HG02970 (cell line): Measurements from ENCODE around the gene LRRC57.

Source experiments
- ATAC-seq: cut with Tn5 transposase; IDR thresholded peaks from one replicate; pipeline ENCODE4 v1.9.1; 2021; ENCODE audit warnings: mild to moderate bottlenecking, moderate library complexity, moderate number of reproducible peaks; ENCODE audit not compliant: unreplicated experiment, low FRiP score

Gene LRRC57

DNA sequence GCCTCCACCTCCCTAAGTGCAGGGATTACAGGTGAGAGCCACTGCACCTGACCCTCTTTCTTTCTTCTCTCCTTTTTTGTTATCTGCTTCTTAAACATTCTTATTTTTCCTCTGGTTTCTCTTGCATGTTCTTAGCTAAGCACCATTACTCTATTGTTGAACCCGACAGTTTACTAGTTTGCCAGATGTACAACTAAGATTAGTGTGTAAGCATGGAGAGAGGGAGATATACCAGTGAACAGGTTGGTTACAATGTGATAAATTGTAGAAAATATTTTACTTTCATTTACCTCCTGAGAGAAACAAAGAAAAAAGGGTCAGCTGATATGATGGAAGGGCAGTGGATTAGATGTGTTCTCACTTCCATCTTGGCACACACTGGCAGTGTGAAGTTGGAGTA is 5.0 kb upstream of the LRRC57 start:
- ATAC-seq = no peak

DNA sequence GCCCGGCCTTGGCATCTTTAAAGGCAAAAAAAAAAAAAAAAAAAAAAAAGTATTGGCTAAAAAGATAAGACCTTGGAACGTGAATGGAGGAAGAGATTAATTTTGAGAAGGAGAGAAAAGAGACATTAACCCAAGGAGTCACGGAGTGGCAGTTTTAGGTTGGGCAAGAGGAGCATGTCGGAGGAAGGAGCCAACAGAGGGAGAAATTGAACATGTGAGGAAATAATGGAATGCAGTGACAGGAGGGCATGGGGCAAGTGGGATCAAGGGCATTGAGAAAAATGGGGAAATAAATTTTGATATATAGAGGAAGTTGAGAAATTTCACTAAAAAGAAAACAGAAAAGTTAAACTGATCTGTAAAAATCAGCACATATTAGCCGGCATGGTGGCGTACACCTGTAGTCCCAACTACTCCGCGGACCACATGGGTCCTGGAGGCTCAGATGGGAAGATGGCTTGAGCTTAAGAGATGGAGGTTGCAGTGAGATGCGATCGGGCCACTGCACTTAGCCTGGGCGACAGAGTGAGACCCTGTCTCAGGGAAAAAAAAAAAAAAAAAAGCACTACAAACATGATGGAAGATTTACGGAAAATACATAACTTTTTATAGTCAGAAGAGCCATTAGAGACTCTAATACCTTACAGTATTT is 1.3 kb upstream of the LRRC57 start:
- ATAC-seq = no peak

DNA sequence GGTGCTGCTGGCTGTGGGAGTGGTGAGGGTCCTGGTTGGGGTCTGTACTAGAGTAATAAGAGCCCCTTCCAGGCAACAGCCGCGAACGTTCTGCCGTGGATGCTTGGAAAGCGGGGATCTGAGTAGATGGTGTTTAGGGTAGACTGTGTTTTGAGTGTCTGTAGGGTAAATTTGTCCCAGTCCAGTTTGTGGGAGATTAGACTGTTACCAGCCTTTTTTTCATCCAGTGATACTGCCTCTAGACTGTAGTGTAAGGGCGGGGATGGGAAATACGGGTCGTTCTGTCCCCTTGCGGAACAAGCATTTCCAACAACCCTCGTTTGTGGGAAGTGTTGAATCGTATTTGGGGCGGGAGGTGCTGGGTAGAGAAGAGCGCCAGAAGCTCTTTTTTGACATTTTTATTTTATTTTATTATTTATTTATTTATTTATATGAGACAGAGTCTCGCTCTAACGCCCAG is 469 bp upstream of the LRRC57 start:
- ATAC-seq = peak; percentile 44

DNA sequence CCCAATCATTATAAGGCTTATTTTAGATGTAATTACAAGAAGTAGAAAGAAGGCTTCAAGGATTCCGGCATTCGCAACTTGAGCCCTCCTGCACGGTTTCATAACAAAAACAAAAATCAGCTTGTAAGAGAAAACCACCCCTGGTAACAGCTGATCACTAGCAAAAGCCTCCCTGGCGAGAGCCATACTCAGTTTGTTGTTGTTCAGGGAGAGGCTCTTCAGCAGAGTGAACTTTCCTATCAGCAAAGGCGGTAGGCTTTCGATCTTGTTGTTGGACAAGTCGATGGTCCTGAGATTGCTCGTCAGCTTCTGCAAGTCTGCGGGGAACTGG is 710 bp downstream of the LRRC57 start:
- ATAC-seq = no peak

DNA sequence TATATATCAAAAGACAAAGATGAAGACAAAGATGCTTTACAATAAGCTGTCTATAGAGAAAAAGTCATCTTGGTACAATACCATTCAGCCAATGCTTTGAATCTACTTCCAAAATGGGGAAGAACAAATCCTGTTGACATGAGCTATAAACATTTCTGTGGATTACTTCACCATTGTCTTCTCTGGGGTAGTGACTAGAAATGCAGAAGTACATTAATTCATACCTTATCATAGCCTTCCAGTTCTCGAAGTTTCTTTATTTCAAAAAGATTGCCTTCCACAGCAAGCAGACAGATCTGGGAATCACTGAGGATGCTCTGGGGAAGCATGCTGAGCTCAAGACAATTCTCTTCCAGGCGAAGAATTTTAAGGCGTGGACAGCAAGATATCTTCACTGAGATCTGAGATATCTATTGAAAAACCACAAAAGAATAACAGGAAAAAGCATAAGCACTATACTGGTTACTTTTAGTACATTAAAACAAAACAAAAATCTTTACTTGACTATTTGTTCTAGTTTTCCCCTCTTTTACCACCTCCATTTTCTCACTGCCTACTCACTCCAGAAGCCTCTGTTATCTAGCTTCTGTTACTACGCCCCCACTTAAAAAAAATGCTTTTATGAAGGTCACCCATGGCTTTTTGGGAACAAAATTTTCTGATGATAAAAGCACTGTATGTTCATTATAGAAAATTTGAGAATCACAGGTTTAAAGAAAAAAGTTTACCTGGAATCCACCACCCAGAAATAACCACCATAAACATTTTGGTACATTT is 3.6 kb downstream of the LRRC57 start:
- no peak for ATAC-seq

DNA sequence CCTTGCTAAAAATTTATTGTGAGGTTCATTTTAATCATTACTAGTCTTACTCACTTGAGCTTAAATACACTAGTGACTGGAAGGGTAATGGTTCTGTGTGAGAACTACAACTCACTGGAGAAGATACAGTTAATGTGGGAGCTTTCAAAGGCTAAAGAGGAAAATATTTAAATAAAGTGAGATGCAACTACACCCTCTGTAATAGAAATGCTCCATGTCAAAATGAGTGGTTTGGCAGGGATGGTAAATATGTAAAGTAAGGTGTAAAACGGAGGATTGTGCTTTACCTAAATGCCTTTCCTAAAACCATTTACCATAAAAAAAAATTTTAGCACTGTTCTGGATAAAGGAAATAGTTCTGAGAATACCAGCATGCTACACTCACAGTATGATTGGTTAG is 15.3 kb downstream of the LRRC57 start:
- no peak for ATAC-seq

DNA sequence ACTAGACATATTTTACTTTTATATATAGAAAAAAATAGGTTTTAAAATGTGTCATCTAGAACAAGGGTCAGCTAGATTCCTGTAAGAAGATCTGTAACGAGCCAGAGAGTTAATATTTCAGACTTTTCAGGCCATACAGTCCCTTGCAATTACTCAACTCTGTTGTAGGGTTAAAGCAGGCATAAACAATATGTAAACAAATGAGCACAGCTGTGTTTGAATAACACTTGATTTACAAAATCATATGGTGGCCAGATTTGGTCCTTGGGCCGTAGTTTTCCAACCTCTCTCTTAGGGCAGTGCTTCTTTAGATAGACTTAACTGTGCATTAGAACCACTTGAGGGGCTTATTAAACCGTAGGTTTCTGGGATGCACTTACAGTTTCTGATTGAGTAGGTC is 19.6 kb downstream of the LRRC57 start:
- no peak for ATAC-seq

DNA sequence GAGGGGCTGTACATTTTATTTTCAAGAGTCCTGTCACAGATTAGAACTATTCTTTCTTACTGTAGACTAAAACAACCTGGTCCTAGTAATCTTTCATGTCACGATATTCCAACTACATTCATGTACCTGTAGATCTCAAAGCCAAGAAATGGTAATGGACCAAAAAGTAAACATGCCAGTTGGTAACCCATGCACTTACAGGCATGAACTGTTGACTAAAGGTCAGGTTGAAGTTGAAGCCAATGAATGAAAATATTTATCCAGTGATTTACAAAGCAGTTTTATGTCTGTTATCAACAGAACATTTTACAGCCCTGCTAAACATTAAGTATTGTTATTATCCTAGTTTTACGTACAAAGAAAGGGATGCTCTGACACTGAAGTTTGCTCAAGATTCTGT is 25.3 kb downstream of the LRRC57 start:
- no peak for ATAC-seq

DNA sequence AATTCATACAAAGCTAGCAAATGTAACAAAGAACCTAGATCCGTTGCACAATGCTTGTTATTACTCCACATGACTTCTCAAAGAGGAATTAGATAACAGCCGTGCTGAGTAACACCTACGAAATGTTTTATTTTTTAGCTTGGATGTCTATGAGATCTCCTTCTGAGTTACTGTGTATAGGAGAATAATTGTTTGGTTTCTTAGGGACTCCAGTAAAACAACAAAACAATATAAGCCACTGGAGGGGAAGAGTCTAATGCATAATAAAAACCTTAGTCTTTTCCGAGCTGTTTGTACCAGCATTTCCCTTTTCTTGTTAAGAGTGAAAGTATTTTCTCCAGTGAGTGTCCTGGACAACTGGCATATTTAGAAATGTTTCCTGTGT is 37.6 kb downstream of the LRRC57 start:
- ATAC-seq = no peak

DNA sequence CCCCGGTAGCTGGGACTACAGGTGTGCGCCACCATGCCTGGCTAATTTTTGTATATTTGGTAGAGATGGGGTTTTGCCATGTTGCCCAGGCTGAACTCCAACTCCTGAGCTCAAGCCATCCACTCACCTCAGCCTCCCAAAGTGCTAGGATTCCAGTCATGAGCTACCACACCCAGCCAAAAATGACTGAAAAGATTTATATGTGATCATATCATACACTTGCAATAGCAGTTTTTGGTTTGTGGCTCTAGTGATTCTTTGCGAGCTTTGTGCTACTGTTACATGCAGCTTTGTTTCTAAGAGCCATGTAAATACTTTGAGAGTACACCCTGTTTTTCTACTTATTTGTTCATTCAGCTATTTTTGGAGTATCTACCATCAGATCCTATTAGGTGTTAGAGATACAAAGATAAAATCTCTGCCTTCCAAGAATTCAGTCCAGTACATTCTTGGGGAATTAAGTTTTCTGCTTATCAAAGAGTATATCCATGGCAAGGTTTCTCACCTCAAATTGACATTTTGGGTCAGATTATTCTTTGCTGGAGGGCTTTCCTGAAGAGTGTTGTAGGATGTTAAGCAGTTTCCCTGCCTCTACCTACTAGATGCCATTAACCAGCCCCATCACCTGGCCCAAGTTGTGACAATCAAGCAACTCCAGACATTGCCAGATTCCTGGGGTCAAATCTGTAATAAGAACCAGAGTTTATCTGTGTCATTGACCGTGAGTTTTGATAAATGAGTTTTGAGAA is 38.2 kb downstream of the LRRC57 start:
- ATAC-seq = no peak

DNA sequence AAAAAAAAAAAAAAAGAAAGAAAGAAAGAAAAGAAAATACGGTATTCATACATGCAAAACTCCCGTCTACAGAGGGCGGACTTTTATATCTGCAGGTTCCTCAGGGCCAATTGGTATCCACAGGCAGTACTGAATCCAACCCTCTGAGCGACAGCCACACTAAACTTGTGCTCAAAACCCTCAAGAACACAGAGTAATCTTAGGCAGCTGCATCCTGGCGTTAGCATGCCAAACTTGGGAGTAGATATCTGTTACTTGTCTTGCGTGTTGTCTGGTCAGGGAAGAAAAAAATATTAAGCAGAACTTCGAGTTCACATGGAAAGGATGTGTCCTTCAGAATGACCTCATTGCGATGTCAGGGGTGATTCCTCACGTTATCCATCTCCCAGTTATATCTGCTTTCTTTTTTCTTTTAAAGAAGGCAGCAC is 40.3 kb downstream of the LRRC57 start:
- ATAC-seq = no peak

DNA sequence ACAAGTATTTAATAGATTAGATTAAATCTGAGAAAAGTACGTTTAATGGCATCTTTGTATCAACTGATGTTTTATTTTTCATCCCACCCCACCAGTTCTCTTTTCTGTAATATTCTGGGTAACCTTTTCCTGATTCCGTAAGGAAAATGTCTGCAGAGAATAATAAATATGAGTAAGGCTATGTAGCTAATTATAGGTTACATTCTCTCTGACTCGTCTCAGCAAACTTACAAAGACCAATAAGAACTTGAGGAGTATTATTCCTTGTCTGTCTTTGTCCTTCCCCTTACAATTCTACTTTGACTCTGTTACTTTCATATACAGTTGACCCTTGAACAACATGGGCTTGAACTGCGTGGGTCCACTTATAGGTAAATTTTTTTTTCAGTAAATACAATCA is 41.1 kb downstream of the LRRC57 start:
- no peak for ATAC-seq

DNA sequence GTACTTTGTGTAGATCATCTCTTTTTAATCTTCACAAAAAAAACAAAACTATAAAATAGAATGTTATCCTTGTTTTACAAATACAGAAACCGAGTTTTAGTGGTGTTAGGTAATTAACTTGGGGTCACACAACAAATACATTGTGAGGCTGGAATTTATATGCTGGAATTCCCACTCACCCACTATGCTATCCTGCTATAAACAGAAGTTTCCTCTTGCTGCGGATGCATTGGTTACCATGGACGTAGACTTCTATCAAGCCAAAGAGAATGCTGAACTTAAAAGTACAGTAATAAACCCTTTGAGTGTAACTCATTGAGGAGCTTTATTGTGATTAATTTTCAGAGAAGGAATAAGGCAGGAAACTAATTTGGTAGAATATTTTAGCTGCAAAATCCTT is 44.0 kb downstream of the LRRC57 start:
- no peak for ATAC-seq

DNA sequence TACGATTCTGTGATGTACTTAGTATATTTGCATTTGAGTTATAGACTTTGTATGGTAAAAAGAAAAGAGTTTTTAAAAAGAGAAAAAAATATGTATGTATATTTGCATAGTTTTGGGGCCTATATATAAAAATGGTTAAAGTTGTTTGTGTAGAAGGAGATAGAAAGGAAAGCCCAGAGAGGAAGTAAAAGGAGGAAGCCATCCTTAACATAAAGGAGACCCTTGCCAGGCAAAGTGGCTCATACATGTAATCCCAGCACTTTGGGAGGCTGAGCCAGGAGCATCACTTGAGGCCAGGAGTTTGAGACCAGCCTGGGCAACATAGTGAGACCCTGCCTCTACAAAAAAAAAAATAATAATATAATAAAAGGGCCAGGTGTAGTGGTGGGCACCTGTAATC is 44.8 kb downstream of the LRRC57 start:
- no peak for ATAC-seq

DNA sequence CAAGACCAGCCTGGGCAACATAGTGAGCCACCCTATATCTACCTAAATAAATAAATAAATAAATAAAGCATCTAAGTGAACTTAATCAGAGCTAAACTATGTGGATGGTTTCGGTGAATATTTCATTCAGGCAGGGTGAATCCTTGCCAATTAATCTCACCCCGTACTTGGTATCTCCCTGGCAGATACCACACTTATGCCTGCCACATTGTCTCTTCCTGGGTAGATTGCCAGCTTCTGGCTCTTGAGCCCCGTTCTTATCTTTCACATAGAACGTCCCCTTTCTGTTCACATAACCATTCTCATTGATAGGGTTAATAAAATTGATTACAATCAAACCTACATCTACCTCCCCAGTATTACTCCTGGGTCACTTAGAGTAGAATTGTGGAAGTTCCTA is 46.1 kb downstream of the LRRC57 start:
- no peak for ATAC-seq

DNA sequence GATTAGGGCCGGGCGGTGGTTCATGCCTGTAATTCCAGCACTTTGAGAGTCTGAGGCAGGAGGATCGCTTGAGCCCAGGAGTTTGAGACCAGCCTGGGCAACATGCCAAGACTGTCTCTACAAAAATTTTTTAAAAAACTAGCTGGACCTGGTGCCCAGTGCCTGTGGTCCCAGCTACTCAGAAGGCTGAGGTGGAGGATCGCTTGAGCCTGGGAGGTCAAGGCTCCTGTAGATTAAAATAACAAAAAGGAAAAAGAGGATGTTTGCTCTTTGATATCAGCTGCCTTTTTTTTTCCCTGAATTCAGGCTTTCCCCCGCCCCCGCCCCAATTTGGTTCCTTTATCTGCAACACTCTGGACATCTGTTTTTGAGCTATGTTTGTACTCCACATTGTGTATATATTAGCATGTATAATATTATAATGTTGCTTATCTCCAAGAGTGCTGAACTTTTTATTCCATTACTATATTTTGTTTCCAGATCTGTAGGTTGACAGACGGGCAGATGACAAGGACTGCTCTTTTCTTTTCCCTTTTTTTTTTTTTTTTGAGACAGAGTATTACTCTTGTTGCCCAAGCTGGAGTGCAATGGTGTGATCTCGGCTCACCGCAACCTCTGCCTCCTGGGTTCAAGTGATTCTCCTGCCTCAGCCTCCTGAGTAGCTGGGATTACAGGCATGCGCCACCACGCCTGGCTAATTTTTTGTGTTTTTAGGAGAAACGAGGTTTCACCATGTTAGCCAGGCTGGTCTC is 48.6 kb downstream of the LRRC57 start:
- no peak for ATAC-seq

DNA sequence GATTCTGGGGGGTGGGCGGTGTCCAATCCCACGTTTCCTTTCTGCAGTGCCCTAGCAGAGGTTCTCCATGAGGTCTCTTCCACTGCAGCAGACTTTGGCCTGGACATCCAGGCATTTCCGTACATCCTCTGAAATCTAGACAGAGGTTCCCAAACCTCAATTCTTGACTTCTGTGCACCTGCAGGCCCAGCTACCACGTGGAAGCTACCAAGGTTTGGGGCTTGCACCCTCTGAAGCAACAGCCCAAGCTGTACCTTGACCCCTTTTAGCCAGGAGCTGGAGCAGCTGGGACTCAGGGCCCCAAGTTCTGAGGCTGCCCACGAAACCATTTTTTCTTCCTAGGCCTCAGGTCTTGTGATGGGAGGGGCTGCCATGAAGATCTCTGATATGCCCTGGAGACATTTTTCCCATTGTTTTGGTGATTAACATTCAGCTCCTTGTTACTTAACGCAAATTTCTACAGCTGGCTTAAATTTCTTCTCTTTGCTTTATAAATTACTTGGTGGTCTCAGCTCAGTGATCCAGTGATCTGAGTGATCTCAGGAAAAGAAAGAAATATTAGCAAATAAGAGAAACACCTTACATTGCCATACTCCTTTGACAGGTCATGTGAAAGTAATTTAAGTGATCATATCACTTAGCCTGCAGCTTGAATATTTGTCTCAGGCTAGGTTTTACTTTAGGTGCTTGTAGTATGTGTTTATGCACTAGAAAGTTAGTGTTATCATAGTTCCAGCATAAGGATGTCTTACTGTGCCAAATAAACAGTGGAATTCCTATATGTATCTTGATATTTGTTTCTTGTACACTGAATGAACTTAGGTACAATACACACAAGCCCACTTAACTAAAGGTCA is 50.2 kb downstream of the LRRC57 start:
- ATAC-seq = no peak

DNA sequence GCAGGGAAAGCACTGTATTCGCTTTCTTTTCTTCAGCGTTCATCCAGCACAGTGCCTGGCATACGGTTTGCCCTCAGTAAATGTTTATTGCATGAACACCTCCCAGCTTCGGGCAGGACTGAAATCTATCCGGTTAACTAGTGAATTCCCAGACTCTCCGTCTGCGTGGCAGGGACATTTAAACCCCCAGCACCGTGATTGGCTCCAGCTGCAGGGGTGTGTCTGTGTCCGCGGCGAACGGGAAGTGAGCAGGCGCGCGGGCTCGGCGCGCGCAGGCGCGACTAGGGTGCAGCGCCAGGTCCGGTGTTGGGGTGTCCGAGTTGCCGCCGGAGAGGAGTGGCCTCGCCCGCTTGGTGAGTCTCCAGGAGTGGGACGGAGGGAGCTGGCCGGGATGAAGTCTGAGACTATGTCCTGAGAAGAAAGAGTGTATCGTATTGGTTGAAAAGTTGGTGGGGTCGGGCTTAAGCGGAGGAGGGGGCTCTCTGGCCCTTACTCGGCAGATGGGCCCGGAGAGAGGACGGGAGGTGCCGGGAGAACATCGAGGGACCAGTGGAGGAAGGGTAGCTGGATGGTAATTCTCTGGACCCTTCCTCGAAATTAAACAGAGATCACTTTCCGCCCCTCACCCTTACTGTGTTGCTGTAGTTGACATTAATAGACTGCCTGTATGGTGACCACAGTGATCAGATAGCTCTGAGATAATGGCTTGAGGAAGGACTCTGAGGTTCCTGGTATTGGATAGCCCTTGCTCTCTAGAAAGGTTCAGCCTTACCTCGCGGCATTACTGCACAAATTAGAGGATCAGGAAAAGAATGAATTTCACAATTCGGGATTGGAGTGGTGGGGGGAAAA is 53.0 kb downstream of the LRRC57 start, which contains the start of gene SNAP23:
SNAP23 (plus strand) TSS at position 274 of the 852 bp plus-strand sequence. CDS start 16,213 bp downstream, outside the sequence.
- peak; percentile 67 for ATAC-seq

DNA sequence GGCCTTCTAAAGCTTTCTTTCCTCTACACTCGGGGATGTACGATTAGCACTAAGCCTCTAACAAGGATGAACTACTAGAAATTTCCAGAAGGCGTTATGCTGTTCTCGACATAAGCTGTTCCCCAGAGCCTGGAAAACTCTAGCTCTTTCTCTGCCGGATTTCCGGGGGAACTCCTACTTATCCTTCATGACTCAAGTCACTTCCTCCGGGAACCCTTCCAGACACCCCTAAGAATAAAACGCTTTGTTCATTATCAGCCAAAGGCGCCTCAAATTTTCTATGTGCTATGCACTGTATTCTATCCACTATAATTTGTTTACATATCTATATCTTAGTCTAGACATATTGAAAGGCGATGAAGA is 53.6 kb downstream of the LRRC57 start:
- no peak for ATAC-seq
